Neural crest cell (in vitro differentiated cells): ENCODE results near the gene RPS21. TPM values are rescaled to one million over a fixed set of nuclear protein-coding genes. Genes with fewer than 3 reads are reported as not detected.

Experiments used
- DNase-seq: peaks from one replicate; pipeline ENCODE4 v3.0.0; 2021; ENCODE audit warnings: low read depth, mixed read lengths, low spot score
- H3K27ac Mint-ChIP-seq: one replicate; pipeline ENCODE4 v1.8.0; 2021; ENCODE audit warnings: mild to moderate bottlenecking, mixed read lengths; ENCODE audit not compliant: unreplicated experiment
- H3K27me3 Mint-ChIP-seq: 2 replicates; pipeline ENCODE4 v1.8.0; 2021; ENCODE audit warnings: low read depth, mild to moderate bottlenecking, mixed read lengths
- H3K36me3 Mint-ChIP-seq: 2 replicates; pipeline ENCODE4 v1.8.0; 2021; ENCODE audit warnings: low read depth, mild to moderate bottlenecking, mixed read lengths
- H3K4me1 Mint-ChIP-seq: 2 replicates; pipeline ENCODE4 v1.8.0; 2021; ENCODE audit warnings: mixed read lengths
- H3K4me3 Mint-ChIP-seq: one replicate; pipeline ENCODE4 v1.8.0; 2021; ENCODE audit warnings: mild to moderate bottlenecking, mixed read lengths
- H3K9me3 Mint-ChIP-seq: 2 replicates; pipeline ENCODE4 v1.8.0; 2021; ENCODE audit warnings: mixed read lengths
- CTCF ChIP-seq: fragments of 200-600 bp; sonication (generic); conservative IDR thresholded peaks from 2 replicates; pipeline ENCODE4 v1.5.0; 2021; ENCODE audit warnings: antibody characterized with exemption, mild to moderate bottlenecking
- total RNA-seq: library from RNA; stranded (reverse); gene quantifications from 2 replicates; pipeline ENCODE4 v1.2.1, GENCODE V29; 2021

The RPS21 gene
- total RNA-seq, 1 donor from 2014 or later = 1,312 TPM

- peaks cover 8% of the 10 kb centered on the region for H3K4me1 Mint-ChIP-seq
- TF ChIP-seq CTCF = no peak
- H3K27ac Mint-ChIP-seq = no peak overlapping the region
- no peaks in the 10 kb centered on the region for H3K9me3 Mint-ChIP-seq
- no peaks in the 10 kb centered on the region for H3K36me3 Mint-ChIP-seq
- no peaks in the 10 kb centered on the region for H3K27me3 Mint-ChIP-seq
- no peak overlapping the region for H3K4me3 Mint-ChIP-seq
- DNase-seq = no peak
Measured at GRCh38 chr20:62354811-62355341, 32.0 kb upstream of the RPS21 start.

- Mint-ChIP-seq H3K27ac (no peak overlapping the region), H3K4me1 (peaks cover 8% of the 10 kb centered on the region), H3K36me3 (no peaks in the 10 kb centered on the region), H3K27me3 (no peaks in the 10 kb centered on the region), H3K4me3 (no peak overlapping the region), H3K9me3 (no peaks in the 10 kb centered on the region)
- no peak for TF ChIP-seq CTCF
- no peak for DNase-seq
Measured at GRCh38 chr20:62355516-62355877, 31.4 kb upstream of the RPS21 start.

GRCh38 chr20:62355878-62356588, 30.9 kb upstream of the RPS21 start:
- no peak overlapping the region for H3K4me3 Mint-ChIP-seq
- no peak for DNase-seq

GRCh38 chr20:62356589-62357186, 30.2 kb upstream of the RPS21 start:
- Mint-ChIP-seq H3K36me3 (no peaks in the 10 kb centered on the region), H3K4me3 (no peak overlapping the region), H3K4me1 (peaks cover 8% of the 10 kb centered on the region), H3K27ac (no peak overlapping the region), H3K27me3 (no peaks in the 10 kb centered on the region), H3K9me3 (no peaks in the 10 kb centered on the region)
- no peak for TF ChIP-seq CTCF
- no peak for DNase-seq

More at GRCh38 chr20:62355878-62356588, 30.9 kb upstream of the RPS21 start:
- H3K27ac Mint-ChIP-seq = peak overlapping the region; percentile 19
- no peaks in the 10 kb centered on the region for H3K27me3 Mint-ChIP-seq
- no peak for TF ChIP-seq CTCF
- peaks cover 8% of the 10 kb centered on the region for H3K4me1 Mint-ChIP-seq
- no peaks in the 10 kb centered on the region for H3K36me3 Mint-ChIP-seq
- no peaks in the 10 kb centered on the region for H3K9me3 Mint-ChIP-seq

GRCh38 chr20:62357187-62357667, 29.7 kb upstream of the RPS21 start:
- Mint-ChIP-seq H3K27ac (no peak overlapping the region), H3K4me1 (peaks cover 8% of the 10 kb centered on the region), H3K27me3 (no peaks in the 10 kb centered on the region), H3K36me3 (no peaks in the 10 kb centered on the region), H3K9me3 (no peaks in the 10 kb centered on the region), H3K4me3 (no peak overlapping the region)
- TF ChIP-seq CTCF = no peak
- no peak for DNase-seq
